ENCODE data around the gene CD101. TPM values are rescaled to one million over a fixed set of nuclear protein-coding genes. Genes with fewer than 3 reads are reported as not detected.

Gene CD101
- total RNA-seq, 1 experiment from 2014 or later: 0.48 TPM

Other genes with a start within 250 kb of the CD101 start
- not detected in 2 replicates for gene CD2, start 247.3 kb upstream of the CD101 start, total RNA-seq (2014; rRNA removed; shearing (Covaris generic))
- 76.1 and 101 TPM in 2 replicates for gene PTGFRN, start 91.8 kb upstream of the CD101 start, total RNA-seq (2014; rRNA removed; shearing (Covaris generic))
- gene TTF2, start 58.6 kb downstream of the CD101 start, total RNA-seq (2014; rRNA removed; shearing (Covaris generic)): 12.8 and 23.4 TPM in 2 replicates
- 3.3 and 3.6 TPM in 2 replicates for gene TRIM45, start 120.0 kb downstream of the CD101 start, total RNA-seq (2014; rRNA removed; shearing (Covaris generic))
- not detected in 2 replicates for gene VTCN1, start 209.2 kb downstream of the CD101 start, total RNA-seq (2014; rRNA removed; shearing (Covaris generic))

All from RPMI7951 (cell line).